Hepatocyte (in vitro differentiated cells): Measurements from ENCODE around the gene PKN2. TPM values are rescaled to one million over a fixed set of nuclear protein-coding genes. Genes with fewer than 3 reads are reported as not detected.

Experiments
- DNase-seq: peaks from one replicate; pipeline ENCODE4 v3.0.0-alpha.2; 2016; ENCODE audit warnings: low spot score
- H2AFZ ChIP-seq: fragments of 200-600 bp; sonication (generic); 2 replicates; pipeline ENCODE4 v1.6.0; 2016; ENCODE audit warnings: antibody characterized with exemption, mild to moderate bottlenecking
- H3K27ac ChIP-seq: fragments of 200-600 bp; sonication (generic); 2 replicates; pipeline ENCODE4 v1.5.1; 2016; ENCODE audit warnings: mild to moderate bottlenecking
- H3K27me3 ChIP-seq: fragments of 200-600 bp; sonication (generic); 2 replicates; pipeline ENCODE4 v1.6.1; 2016
- H3K36me3 ChIP-seq: fragments of 200-600 bp; sonication (generic); replicated peaks from 2 replicates; pipeline ENCODE4 v1.5.1; 2016; ENCODE audit warnings: low read depth; ENCODE audit not compliant: insufficient read depth
- H3K4me1 ChIP-seq: fragments of 200-600 bp; sonication (generic); 2 replicates; pipeline ENCODE4 v1.5.1; 2016; ENCODE audit warnings: mild to moderate bottlenecking, moderate library complexity; ENCODE audit not compliant: insufficient read depth
- H3K4me2 ChIP-seq: fragments of 200-600 bp; sonication (generic); 2 replicates; pipeline ENCODE4 v1.6.0; 2016
- H3K4me3 ChIP-seq: fragments of 200-600 bp; sonication (generic); 2 replicates; pipeline ENCODE4 v1.5.1; 2016; ENCODE audit warnings: mild to moderate bottlenecking
- H3K79me2 ChIP-seq: fragments of 200-600 bp; sonication (generic); 2 replicates; pipeline ENCODE4 v1.6.0; 2017; ENCODE audit warnings: mild to moderate bottlenecking
- H3K9me2 ChIP-seq: fragments of 200-600 bp; sonication (generic); replicated peaks from 2 replicates; pipeline ENCODE4 v1.6.0; 2017; ENCODE audit warnings: mild to moderate bottlenecking; ENCODE audit not compliant: insufficient read depth
- H3K9me3 ChIP-seq: fragments of 200-600 bp; sonication (generic); 2 replicates; pipeline ENCODE4 v1.5.1; 2016; ENCODE audit warnings: low read depth, mild to moderate bottlenecking
- H4K20me1 ChIP-seq: fragments of 200-600 bp; sonication (generic); 2 replicates; pipeline ENCODE4 v1.6.0; 2016; ENCODE audit warnings: mild to moderate bottlenecking; ENCODE audit not compliant: insufficient read depth, poor library complexity, severe bottlenecking
- EZH2 ChIP-seq: fragments of 200-600 bp; sonication (generic); IDR thresholded peaks from 2 replicates; pipeline ENCODE4 v1.6.1; 2016; ENCODE audit warnings: antibody characterized with exemption, mild to moderate bottlenecking, borderline replicate concordance
- EZH2phosphoT487 ChIP-seq: fragments of 200-600 bp; sonication (generic); IDR thresholded peaks from one replicate; pipeline ENCODE4 v1.6.1; 2018; ENCODE audit warnings: antibody characterized with exemption, mild to moderate bottlenecking, low read depth, moderate library complexity; ENCODE audit not compliant: unreplicated experiment, severe bottlenecking
- WGBS: methylation state at CpG from one replicate; pipeline ENCODE4 v1.1.6; 2016; ENCODE audit warnings: low lambda C conversion rate; ENCODE audit errors: missing lambda C conversion rate; 5-methylcytosine and 5-hydroxymethylcytosine counted together
- polyA plus RNA-seq: library from polyadenylated mRNA; unstranded; fragments of >200 nt; fragmentation: Nextera tagmentation; extraction: Ambion mirVana; gene quantifications from 2 replicates; pipeline ENCODE4 v1.2.1, GENCODE V29; 2016
- total RNA-seq: library from RNA; depleted of rRNA; stranded (reverse); fragments of >200 nt; gene quantifications from 2 replicates; pipeline ENCODE4 v1.2.3, GENCODE V29; 2014
- TF ChIP-seq, protein P1 (sequence below): fragments of 200-600 bp; sonication (generic); IDR thresholded peaks from 2 replicates; pipeline ENCODE4 v1.5.1; 2016; ENCODE audit warnings: antibody characterized with exemption, mild to moderate bottlenecking; ENCODE audit not compliant: poor library complexity

PKN2 gene
- total and polyA plus RNA-seq, 2 experiments from 2014 or later, result 16.4 to 54.0 TPM

DNA sequence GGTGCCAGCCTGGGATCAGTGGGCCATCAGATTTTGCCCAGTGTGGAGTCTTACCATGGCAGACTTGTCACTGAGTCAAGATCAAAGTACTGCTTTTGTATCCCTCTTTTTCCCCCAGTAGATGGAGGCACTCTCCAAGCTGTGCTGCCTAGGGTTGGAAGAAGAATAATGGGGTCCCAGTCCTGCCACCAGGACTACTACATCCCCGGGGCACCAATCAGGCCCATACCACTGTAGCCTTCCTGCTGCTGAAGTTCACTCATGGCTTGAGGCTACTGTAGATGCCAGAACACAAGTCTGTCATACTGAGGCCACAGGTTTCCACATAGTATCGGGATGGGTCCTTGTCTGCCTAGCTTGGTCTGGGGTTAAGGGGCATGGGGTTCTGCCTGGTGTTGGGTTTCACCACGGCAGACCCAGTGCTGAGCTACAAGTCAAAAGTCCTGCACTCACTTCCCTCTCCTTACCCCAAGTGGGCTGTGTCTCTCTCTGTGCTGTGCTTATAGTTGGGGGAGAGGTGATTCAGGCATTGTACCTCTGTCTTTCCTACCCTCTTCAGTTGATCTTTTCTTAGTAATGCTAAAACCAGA, 53.4 kb downstream of the PKN2 start:
- no peak overlapping the region for H3K27ac ChIP-seq
- WGBS, result 88% methylated on average over 3 of the region's 3 CpGs
- H4K20me1 ChIP-seq, result peaks cover 3% of the 10 kb centered on the region

GRCh38 chr1:88740784-88741183, 56.7 kb downstream of the PKN2 start:
- Histone ChIP-seq H3K27ac (no peak overlapping the region), H3K4me1 (no peaks in the 10 kb centered on the region), H3K9me2 (no peaks in the 10 kb centered on the region), H2AFZ (no peak overlapping the region), H3K36me3 (no peaks in the 10 kb centered on the region), H3K4me3 (no peak overlapping the region), H3K4me2 (no peak overlapping the region), H3K79me2 (peaks cover 50% of the 10 kb centered on the region), H3K9me3 (peaks cover 5% of the 10 kb centered on the region), H4K20me1 (no peaks in the 10 kb centered on the region), H3K27me3 (no peaks in the 10 kb centered on the region)
- WGBS, result 75% methylated on average over 3 of the region's 3 CpGs
- no peak for TF ChIP-seq EZH2phosphoT487
- TF ChIP-seq, protein P1, sequence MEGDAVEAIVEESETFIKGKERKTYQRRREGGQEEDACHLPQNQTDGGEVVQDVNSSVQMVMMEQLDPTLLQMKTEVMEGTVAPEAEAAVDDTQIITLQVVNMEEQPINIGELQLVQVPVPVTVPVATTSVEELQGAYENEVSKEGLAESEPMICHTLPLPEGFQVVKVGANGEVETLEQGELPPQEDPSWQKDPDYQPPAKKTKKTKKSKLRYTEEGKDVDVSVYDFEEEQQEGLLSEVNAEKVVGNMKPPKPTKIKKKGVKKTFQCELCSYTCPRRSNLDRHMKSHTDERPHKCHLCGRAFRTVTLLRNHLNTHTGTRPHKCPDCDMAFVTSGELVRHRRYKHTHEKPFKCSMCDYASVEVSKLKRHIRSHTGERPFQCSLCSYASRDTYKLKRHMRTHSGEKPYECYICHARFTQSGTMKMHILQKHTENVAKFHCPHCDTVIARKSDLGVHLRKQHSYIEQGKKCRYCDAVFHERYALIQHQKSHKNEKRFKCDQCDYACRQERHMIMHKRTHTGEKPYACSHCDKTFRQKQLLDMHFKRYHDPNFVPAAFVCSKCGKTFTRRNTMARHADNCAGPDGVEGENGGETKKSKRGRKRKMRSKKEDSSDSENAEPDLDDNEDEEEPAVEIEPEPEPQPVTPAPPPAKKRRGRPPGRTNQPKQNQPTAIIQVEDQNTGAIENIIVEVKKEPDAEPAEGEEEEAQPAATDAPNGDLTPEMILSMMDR, result no peak
- TF ChIP-seq EZH2, result no peak
- no peak for DNase-seq

More for the DNA sequence above, 53.4 kb downstream of the PKN2 start:
- H3K79me2 ChIP-seq, result peaks cover 80% of the 10 kb centered on the region
- no peak for DNase-seq
- no peaks in the 10 kb centered on the region for H3K36me3 ChIP-seq
- no peaks in the 10 kb centered on the region for H3K9me2 ChIP-seq
- no peak for TF ChIP-seq EZH2
- no peak for TF ChIP-seq EZH2phosphoT487
- TF ChIP-seq, protein P1, result no peak
- H3K4me3 ChIP-seq, result no peak overlapping the region
- H3K4me1 ChIP-seq, result no peaks in the 10 kb centered on the region
- H3K4me2 ChIP-seq, result no peak overlapping the region
- no peaks in the 10 kb centered on the region for H3K27me3 ChIP-seq
- peaks cover 8% of the 10 kb centered on the region for H3K9me3 ChIP-seq
- no peak overlapping the region for H2AFZ ChIP-seq

GRCh38 chr1:88741413-88741812, 57.3 kb downstream of the PKN2 start:
- TF ChIP-seq, protein P1, result no peak
- TF ChIP-seq EZH2 (no peak), EZH2phosphoT487 (no peak)
- H4K20me1 ChIP-seq, result no peaks in the 10 kb centered on the region
- H3K79me2 ChIP-seq, result peaks cover 43% of the 10 kb centered on the region
- no peak overlapping the region for H2AFZ ChIP-seq
- no peaks in the 10 kb centered on the region for H3K9me3 ChIP-seq
- H3K4me1 ChIP-seq, result no peaks in the 10 kb centered on the region
- no peaks in the 10 kb centered on the region for H3K27me3 ChIP-seq
- H3K9me2 ChIP-seq, result no peaks in the 10 kb centered on the region
- DNase-seq, result no peak
- no peak overlapping the region for H3K4me2 ChIP-seq
- no peak overlapping the region for H3K4me3 ChIP-seq
- H3K36me3 ChIP-seq, result no peaks in the 10 kb centered on the region
- 55% methylated on average over 2 of the region's 2 CpGs for WGBS
- H3K27ac ChIP-seq, result no peak overlapping the region

- no peak overlapping the region for H3K27ac ChIP-seq
- no peaks in the 10 kb centered on the region for H3K9me2 ChIP-seq
- peaks cover 37% of the 10 kb centered on the region for H3K79me2 ChIP-seq
- H4K20me1 ChIP-seq, result no peaks in the 10 kb centered on the region
- TF ChIP-seq, protein P1, result no peak
- TF ChIP-seq EZH2phosphoT487 (no peak), EZH2 (no peak)
- WGBS, result 87% methylated on average over 6 of the region's 6 CpGs
- no peaks in the 10 kb centered on the region for H3K27me3 ChIP-seq
- DNase-seq, result no peak
- H3K36me3 ChIP-seq, result no peaks in the 10 kb centered on the region
- no peak overlapping the region for H2AFZ ChIP-seq
- H3K4me1 ChIP-seq, result no peaks in the 10 kb centered on the region
- H3K9me3 ChIP-seq, result no peaks in the 10 kb centered on the region
- no peak overlapping the region for H3K4me3 ChIP-seq
- H3K4me2 ChIP-seq, result no peak overlapping the region
Observed at GRCh38 chr1:88742531-88742930, 58.5 kb downstream of the PKN2 start.
